ENCODE results near the gene LAMC3.

- TF ChIP-seq CTCF (IDR thresholded peaks at IDR 0.05; ENCODE audit: poor library complexity) (no peak), EZH2phosphoT487 (IDR thresholded peaks at IDR 0.05; ENCODE audit: low read depth, severe bottlenecking, unreplicated experiment) (no peak), EZH2 (IDR thresholded peaks at IDR 0.05; ENCODE audit: borderline replicate concordance) (no peak)
Observed at GRCh38 chr9:130981002-130981755, 27.8 kb upstream of the LAMC3 start.
